ENCODE results near the gene HDAC11. TPM values are rescaled to one million over a fixed set of nuclear protein-coding genes. Genes with fewer than 3 reads are reported as not detected.
A peak's percentile ranks its signal among the peaks of the same experiment; 100 is the strongest.

The HDAC11 gene
- total and polyA plus RNA-seq, 9 of the 15 experiments (the other 6 are each of a cell fraction or from before 2014, with no cell fraction given), result 0.60 to 6.0 (median 4.5) TPM

GRCh38 chr3:13500133-13500885, 20.2 kb downstream of the HDAC11 start:
- no peak overlapping the region for H2AFZ ChIP-seq (ENCODE audit: low read depth, low read length)
- ChIA-PET POLR2A (interaction anchor here (0.7 to 1.1 kb wide), 2 partner anchors 19 to 886 kb away, joined by 3 to 4 read pairs; no protein-coding TSS in a partner anchor), CTCF (ENCODE audit: low intra/inter-chr PET ratio) (interaction anchor here (0.6 to 3.0 kb wide), 3 partner anchors 36 to 150 kb away, joined by 5 to 16 read pairs (median 13); no protein-coding TSS in a partner anchor)
- peaks cover 16% of the 10 kb centered on the region for H4K20me1 ChIP-seq (replicated peaks; ENCODE audit: control insufficient read depth, insufficient read depth, low read length)
- H3K9me1 ChIP-seq (ENCODE audit: control insufficient read depth, insufficient read depth, low read length), result no peaks in the 10 kb centered on the region
- BruUV-seq (replicated peaks), result no TSS peak
- H3K36me3 ChIP-seq (ENCODE audit: control insufficient read depth, insufficient read depth, low read length), result no peaks in the 10 kb centered on the region
- in situ Hi-C loops (cut with MboI), result no loop called here
- DNase-seq (ENCODE audit: extremely low read depth in 1 of 4, low spot score in 3 of 4) (peak; percentile 64 to 84 (median 80)), ATAC-seq (peak; percentile 80), FAIRE-seq (peak; percentile 71)
- H3K79me2 ChIP-seq (ENCODE audit: control insufficient read depth, insufficient read depth, low read length), result no peaks in the 10 kb centered on the region
- no peaks in the 10 kb centered on the region for H3K9me3 ChIP-seq (replicated peaks; ENCODE audit: control insufficient read depth, insufficient read depth, low read depth, low read length)
- H3K4me1 ChIP-seq (replicated peaks in 1 of 2; ENCODE audit: control insufficient read depth in 2 of 2, insufficient read depth in 2 of 2, low read length in 2 of 2), result peaks cover 0 to 10% of the 10 kb centered on the region in 2 experiments; a peak in 2 of 5 replicates
- no peak overlapping the region for H3K9ac ChIP-seq (ENCODE audit: insufficient read depth in 1 of 2, low read depth in 2 of 2, low read length in 2 of 2)
- H3K4me3 ChIP-seq, result no peak overlapping the region
- H3K27me3 ChIP-seq (ENCODE audit: control insufficient read depth in 2 of 2, insufficient read depth in 2 of 2, low read length in 2 of 2), result peaks cover 0 to 7% of the 10 kb centered on the region in 2 experiments; a peak in 2 of 5 replicates
- 27% methylated on average over 15 of the region's 15 CpGs for WGBS (ENCODE audit: insufficient coverage, low coverage, missing lambda C conversion rate)
- H3K4me2 ChIP-seq (ENCODE audit: insufficient read depth, low read length), result no peak overlapping the region
- H3K27ac ChIP-seq (ENCODE audit: extremely low read depth, low read depth, low read length), result no peak overlapping the region
- intact Hi-C loops (cut with micrococcal nuclease), result loop anchor here (1.0 kb wide), 1 partner anchor 148 kb away; no protein-coding TSS in a partner anchor
- TF ChIP-seq STAT5A (IDR thresholded peaks at IDR 0.05; ENCODE audit: borderline replicate concordance, low read length), result no peak
- TF ChIP-seq YY1 (IDR thresholded peaks at IDR 0.05; ENCODE audit: borderline replicate concordance in 1 of 3, control insufficient read depth in 1 of 3, extremely low read depth in 1 of 3, insufficient read depth in 3 of 3, insufficient read length in 1 of 3, insufficient replicate concordance in 2 of 3, low read depth in 1 of 3, low read length in 2 of 3), result peak in 1 of 3 experiments; percentile 13
- no peak for TF ChIP-seq ZNF165 (CRISPR knock-in tag; IDR thresholded peaks at IDR 0.05; ENCODE audit: borderline replicate concordance)
- TF ChIP-seq ZNF12 (CRISPR knock-in tag; IDR thresholded peaks at IDR 0.05), result no peak
- no peak; the same call in 1 of the 2 replicates for TF ChIP-seq MAX (CRISPR knock-in tag; IDR thresholded peaks at IDR 0.05)
- TF ChIP-seq RB1 (IDR thresholded peaks at IDR 0.05; ENCODE audit: low read depth), result 0 out of 2 replicates have a peak, but pooled peaks have one; percentile 23
- no peak for TF ChIP-seq ESRRB (CRISPR knock-in tag; IDR thresholded peaks at IDR 0.05; ENCODE audit: borderline replicate concordance)
- TF ChIP-seq UBTF (IDR thresholded peaks at IDR 0.05; ENCODE audit: borderline replicate concordance in 1 of 2, low read depth in 2 of 2, low read length in 2 of 2), result no peak
- no peak for TF ChIP-seq ARNT (IDR thresholded peaks at IDR 0.05)
- no peak for TF ChIP-seq NONO (IDR thresholded peaks at IDR 0.05; ENCODE audit: low read depth in 2 of 2, low read length in 1 of 2)
- no peak for TF ChIP-seq TEAD2 (tag; IDR thresholded peaks at IDR 0.05)
- TF ChIP-seq CC2D1A (IDR thresholded peaks at IDR 0.05), result 0 out of 2 replicates have a peak, but pooled peaks have one; percentile 19
- 0 out of 2 replicates have a peak, but pooled peaks have one; percentile 3 for TF ChIP-seq BCOR (IDR thresholded peaks at IDR 0.05)
- no peak for TF ChIP-seq NKRF (IDR thresholded peaks at IDR 0.05; ENCODE audit: borderline replicate concordance)
- TF ChIP-seq HMGN3 (IDR thresholded peaks at IDR 0.05; ENCODE audit: borderline replicate concordance, extremely low read depth, insufficient read length, low read depth, low read length), result no peak

All from K562 (cell line).